Prostate gland (tissue), 2 donors: Measurements from ENCODE around the gene NHSL2.

Experiments
- CTCF ChIP-seq, 4 experiments: fragments of 200-600 bp in 2 of 4; fragments of 450-650 bp in 2 of 4; sonication (generic) in 2 of 4; IDR thresholded peaks; 1 replicate in 3 of 4; 2 replicates in 1 of 4; pipeline ENCODE4 v1.5.1; 2016 to 2019; ENCODE audit warnings: antibody characterized with exemption in 4 of 4, mild to moderate bottlenecking in 2 of 4, moderate library complexity in 2 of 4
- POLR2A ChIP-seq: fragments of 450-650 bp; IDR thresholded peaks from one replicate; pipeline ENCODE4 v1.6.1; 2016; ENCODE audit warnings: antibody characterized with exemption, mild to moderate bottlenecking

GRCh38 chrX:72117636-72118210 is 207.1 kb downstream of the NHSL2 start:
- TF ChIP-seq CTCF (IDR thresholded peaks at IDR 0.05), result no peak
- no peak for TF ChIP-seq POLR2A
